Stimulated activated CD8-positive, alpha-beta memory T cell treated with anti-CD3 and anti-CD28 coated beads, Interleukin-4, amount 100 ng/mL, for 24 hours (primary cell): ENCODE data around the gene CD4.
A peak's percentile ranks its signal among the peaks of the same experiment; 100 is the strongest.

Experiments used
- DNase-seq: peaks from one replicate; pipeline ENCODE4 v3.0.0-alpha.2; 2020; ENCODE audit warnings: low read depth

Gene CD4

DNA sequence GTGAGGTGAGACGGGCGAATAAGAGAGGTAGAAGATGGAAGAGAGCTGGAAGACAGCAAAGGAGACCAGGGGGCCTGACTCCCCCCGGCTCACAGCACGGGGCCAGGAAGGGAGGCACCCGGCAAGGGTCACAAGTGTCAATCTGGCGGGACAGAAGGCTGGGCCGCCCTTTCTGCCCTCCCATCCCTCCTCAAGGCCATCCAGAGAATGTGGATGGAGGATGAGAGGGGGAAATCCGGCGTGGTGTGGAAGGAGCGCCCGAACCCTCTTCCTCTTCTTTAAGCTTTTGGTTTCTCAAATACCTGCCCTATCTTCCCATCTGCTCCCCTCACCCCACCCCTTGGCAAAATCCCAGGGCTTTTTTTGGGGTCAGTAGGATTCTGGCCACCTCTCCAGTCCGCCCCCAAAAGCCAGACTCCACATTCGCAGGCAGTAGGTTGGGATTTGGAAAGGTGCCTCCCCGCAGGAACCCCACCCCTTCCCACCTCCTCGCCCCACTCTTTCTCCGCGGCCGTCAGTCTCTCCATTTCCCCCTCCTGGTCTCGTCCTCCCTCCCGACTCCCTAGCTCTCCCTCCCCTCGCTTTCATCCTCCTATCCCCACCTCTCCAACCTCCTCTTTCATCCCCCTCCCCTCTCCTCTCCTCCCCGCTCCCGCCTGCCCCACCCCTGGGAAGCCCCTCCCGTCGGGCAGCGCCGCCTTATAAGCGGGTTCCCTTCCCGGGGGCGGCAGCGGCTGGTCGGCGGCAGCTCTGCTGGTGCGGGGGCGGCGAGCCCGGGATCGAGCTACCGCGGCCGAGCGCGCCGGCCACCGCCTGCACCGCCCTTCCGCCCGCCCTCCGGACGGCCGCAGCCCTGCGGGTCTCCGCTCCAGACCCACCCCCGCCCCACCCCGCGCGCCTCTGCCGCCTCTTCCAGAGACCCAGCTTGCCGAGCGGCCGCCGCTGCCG is 23.4 kb upstream of the CD4 start, which contains the start of gene PTMS:
Gene PTMS (plus strand): TSS at position 730 of the 948 bp plus-strand sequence. CDS start 343 bp downstream, outside the sequence.
- no peak for DNase-seq

DNA sequence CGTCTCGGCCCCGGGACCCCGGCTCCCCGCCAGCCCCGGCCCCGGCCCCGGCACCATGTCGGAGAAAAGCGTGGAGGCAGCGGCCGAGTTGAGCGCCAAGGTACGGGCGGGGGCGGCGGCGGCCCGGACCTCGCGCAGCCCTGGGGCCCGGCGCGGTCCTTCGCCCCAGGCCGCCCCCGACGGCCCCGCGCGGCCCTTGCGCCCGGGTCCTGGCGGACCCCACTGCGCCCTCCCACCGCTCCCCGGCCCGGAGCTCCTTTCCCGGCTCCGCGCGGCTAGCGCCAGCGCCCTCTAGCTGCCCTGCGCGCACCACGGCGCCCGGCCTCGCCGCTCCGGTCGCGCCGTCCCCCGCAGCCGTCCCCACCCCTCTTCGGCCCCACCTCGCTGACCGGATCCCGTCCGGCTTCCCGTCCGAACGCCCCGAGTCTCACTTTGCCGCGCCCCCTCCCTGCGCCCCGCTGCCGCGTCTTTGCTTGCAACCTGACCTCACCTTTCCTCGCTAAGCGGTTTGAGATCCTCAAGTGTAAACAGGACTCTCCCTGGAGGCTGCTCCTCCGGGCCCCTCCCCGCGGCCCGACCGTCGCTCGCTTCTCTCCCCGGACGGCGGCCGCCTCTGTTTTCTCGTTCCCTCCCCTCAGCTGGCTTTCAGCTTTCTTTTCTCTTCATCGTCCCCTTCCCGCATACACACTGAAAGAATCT is 22.5 kb upstream of the CD4 start:
- DNase-seq, result peak; percentile 35

GRCh38 chr12:6767353-6768319 is 21.7 kb upstream of the CD4 start:
- no peak for DNase-seq

- DNase-seq, result no peak
These were observed 20.9 kb upstream of the CD4 start for GRCh38 chr12:6768437-6768914.

DNA sequence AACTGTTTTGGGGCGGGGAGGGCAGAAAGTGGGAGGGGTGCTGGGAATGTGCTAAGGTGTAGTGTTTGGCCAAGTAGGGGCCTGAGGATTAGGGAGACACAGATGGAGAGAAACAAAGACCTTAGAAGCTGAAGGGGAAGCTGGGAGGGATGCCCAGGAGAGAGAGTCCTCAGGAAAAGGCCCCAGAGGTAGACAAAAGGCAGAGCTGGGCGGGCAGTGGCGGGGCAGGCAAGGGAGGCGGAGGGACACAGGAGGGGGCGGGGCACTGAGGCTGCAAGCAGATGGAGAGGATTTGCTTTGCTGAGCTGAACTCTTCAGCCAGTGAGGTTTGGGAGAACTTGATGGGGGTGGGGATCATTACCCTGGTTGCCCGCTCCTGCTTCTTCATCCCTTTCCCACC is 20.3 kb upstream of the CD4 start:
- DNase-seq, result no peak

DNA sequence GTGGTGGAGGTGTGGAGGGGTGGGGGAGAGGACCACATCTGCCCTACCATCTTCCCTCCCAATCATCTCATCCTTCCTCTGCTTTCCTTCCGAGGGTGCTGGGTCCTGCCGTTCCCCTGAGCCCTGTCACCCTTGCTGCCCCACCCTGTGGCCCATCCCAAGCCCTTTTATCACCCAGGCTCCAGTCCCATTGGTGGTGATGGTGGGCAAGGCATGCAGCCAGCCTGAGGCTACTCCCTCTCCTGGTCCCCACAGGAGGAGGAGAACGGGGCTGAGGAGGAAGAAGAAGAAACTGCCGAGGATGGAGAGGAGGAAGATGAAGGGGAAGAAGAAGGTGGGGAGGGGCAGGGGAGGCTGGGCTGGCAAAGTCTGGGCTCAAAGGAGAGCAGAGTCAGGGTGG is 19.7 kb upstream of the CD4 start:
- no peak for DNase-seq

GRCh38 chr12:6770094-6770493 is 19.2 kb upstream of the CD4 start:
- no peak for DNase-seq

GRCh38 chr12:6770600-6770999 is 18.7 kb upstream of the CD4 start:
- DNase-seq, result no peak

- DNase-seq, result no peak
These were observed 18.2 kb upstream of the CD4 start for GRCh38 chr12:6771091-6771495.

DNA sequence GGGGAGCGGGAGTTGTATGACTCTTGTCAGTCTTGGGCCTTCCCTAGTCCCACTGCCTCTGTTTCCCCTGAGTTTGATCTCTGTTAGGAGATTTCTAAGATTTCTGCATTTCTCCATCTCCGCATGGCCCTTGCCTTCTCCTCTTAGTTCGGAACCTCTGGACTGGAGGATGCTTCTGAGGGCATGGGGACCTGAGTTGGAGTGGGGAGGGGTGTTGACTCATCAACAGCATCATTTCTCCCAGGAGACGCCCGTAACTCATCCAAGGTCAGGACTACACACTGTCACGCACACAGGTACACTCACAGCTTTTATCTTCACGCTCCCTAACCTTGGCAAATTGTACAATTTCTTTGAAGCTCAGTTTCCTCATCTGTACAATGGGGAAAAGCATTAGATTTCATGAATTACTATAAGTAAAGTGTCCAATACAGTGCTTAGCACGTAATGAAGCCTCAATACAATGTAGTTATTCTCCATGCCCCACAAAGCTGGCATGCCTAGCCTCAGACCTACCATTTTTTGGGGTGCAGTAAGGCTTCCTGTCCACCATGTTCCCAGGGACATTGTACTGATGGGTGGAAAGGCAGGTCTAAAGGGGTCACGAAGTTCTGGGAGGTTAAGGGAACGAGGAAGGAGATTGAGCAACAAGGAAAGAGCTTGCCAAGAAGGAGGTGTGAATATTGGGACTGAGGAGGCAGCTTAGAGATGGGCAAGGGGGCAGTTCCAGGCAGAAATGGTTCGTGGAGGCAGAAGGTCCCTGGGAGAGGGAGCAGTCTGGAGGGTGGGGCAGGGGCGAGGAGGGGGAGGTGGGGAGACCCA is 17.6 kb upstream of the CD4 start:
- no peak for DNase-seq

GRCh38 chr12:6772331-6772695 is 17.0 kb upstream of the CD4 start, which contains the start of gene LAG3:
Gene LAG3, plus strand, starts transcription at chr12:6772520. Its CDS starts 333 bp downstream, at chr12:6772853.
- DNase-seq, result peak; percentile 65

- no peak for DNase-seq
These were observed 16.4 kb upstream of the CD4 start for GRCh38 chr12:6772726-6773589.

DNA sequence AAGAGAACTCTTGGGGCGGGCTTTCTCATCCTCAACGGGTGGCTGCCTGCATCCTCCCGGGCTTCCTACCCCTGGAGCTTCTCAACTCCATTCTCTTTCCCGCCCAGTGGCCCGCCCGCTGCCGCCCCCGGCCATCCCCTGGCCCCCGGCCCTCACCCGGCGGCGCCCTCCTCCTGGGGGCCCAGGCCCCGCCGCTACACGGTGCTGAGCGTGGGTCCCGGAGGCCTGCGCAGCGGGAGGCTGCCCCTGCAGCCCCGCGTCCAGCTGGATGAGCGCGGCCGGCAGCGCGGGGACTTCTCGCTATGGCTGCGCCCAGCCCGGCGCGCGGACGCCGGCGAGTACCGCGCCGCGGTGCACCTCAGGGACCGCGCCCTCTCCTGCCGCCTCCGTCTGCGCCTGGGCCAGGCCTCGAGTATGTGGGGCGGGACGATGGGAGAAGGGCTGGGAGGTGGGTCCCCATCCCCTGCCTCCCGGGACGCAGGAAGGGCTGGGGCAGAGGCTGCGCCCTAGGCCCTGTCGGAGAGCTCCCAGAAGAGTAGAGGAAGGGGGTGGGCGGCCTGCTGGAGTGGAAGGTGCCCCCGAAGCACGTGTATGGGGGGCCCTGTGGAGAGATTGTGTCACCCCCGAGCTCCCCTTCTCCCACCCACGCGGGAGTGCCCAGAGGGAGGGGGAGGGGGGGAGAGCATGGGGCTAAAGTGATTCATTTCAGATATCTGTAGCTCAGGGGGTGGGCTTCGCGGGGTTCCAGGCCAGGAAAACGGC is 15.6 kb upstream of the CD4 start:
- peak; percentile 74 for DNase-seq

GRCh38 chr12:6774499-6775062 is 14.7 kb upstream of the CD4 start:
- peak; percentile 39 for DNase-seq

DNA sequence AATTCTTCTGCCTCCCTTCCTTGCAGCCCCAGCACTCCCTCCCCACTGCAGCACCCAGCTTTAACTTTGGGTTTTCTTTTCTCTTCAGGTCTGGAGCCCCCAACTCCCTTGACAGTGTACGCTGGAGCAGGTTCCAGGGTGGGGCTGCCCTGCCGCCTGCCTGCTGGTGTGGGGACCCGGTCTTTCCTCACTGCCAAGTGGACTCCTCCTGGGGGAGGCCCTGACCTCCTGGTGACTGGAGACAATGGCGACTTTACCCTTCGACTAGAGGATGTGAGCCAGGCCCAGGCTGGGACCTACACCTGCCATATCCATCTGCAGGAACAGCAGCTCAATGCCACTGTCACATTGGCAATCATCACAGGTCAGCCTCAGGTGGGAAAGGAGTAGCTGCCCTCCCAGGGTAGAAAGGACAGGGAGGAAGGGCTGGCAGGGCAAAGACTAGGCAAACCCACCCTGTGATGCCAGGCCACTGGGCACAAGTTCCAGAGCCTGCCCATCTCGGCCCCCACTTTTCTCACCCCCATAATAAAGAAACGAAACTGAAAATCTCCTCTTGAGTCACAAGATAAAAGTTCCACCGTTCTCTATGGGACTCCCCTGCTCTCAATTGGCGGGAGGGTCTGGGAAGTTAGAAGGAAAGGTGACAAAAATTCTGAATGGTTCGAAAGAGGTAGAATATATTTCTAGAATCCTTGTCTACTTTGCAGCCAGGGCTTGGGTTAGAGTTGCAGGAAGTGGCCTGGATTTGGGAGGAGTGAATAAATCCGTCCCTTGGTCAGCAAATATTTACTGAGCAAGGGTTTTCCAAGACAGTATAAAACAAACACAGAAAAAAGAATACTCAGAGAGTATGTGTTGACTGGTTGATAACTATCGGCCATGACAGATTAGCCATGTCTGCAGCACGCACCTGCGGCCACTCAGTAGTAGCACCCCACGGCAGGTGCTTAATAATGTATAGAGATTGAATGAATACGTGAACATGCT is 13.8 kb upstream of the CD4 start:
- no peak for DNase-seq

- DNase-seq, result no peak
These were observed 11.9 kb upstream of the CD4 start for GRCh38 chr12:6777386-6777785.

- no peak for DNase-seq
These were observed 11.1 kb upstream of the CD4 start for GRCh38 chr12:6778217-6778573.
